ENCODE measurements around the gene ALPL.
A peak's percentile ranks its signal among the peaks of the same experiment; 100 is the strongest.

The ALPL gene

GRCh38 chr1:21584096-21584495 is 74.9 kb downstream of the ALPL start:
- DNase-seq: no peak

DNA sequence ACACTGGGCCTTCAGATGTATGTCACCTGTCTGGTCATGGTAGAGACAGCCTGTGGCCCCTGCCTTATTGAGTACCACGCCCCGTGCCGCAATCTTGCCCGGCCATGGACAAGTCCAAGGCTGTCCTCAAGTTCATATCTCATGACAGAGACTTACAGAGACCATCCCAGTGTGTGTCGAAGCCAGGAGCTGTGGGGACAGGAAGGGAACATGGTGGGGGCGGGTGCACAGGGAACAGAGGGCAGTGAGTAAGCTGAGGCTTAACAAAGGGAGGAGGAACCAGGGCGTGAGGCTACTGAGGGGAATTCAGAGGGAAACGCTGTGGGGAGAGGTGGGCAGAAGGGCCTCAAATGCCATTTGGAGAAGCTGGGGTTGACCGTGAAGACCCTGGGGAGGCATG is 75.8 kb downstream of the ALPL start:
- DNase-seq: no peak

GRCh38 chr1:21586222-21586621 is 77.0 kb downstream of the ALPL start:
- DNase-seq: no peak

DNA sequence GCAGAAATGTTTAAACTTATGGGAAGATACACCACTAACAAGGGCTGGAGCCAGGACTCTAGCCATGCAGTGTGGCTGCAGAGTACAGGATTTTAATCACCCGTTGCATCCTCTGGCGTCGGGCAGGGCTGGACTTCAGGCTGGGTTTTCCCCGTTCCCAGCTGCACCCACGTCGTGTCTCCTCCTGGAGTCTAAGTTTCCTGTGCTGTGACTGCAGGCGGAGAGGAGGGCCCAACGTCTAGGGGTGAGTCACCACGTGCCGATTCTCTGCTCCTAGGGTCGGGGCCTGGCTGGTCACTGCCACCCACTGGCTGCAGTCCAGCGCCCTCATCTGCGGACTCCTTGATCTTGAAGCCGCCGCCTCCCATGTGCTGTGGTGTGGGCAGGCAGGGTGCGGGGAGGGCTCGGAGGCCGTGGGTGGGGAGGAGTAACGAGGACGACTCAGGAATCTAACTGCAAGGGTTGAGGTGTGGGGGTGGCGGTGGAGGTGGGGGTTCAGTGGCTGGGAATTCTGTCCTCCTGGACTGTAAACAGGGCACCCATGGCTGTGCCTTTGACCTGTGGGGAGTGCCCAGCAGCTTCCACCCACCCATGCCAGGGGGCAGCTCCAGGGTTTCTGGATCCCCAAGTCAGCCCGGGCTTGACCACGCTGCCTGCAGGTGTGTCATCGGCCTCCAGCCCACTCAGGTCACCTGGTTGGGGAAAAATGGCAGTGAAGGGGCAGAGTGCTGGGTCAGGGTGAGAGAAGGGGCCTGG is 77.8 kb downstream of the ALPL start:
- peak; percentile 83 for DNase-seq

DNA sequence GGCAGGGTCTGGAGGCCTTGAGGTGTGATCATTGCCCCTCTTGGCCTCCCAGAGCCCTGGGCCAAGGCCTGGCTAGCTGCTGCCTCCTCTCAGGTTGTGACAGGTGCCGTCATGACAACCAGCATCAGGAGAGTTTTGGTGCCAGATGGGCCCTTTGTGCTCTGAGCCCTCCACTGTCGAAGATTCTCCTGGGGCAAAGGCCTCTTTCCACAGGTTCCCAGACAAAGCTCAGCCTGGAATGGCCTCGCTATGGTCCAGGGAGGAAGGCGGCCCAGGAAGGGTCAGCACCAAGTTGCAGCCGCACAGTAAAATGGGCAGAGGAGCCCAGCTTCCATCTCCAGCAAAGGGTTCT is 78.4 kb downstream of the ALPL start:
- DNase-seq: peak; percentile 58

- no peak for DNase-seq
Observed at GRCh38 chr1:21589618-21590017, 80.4 kb downstream of the ALPL start.

DNA sequence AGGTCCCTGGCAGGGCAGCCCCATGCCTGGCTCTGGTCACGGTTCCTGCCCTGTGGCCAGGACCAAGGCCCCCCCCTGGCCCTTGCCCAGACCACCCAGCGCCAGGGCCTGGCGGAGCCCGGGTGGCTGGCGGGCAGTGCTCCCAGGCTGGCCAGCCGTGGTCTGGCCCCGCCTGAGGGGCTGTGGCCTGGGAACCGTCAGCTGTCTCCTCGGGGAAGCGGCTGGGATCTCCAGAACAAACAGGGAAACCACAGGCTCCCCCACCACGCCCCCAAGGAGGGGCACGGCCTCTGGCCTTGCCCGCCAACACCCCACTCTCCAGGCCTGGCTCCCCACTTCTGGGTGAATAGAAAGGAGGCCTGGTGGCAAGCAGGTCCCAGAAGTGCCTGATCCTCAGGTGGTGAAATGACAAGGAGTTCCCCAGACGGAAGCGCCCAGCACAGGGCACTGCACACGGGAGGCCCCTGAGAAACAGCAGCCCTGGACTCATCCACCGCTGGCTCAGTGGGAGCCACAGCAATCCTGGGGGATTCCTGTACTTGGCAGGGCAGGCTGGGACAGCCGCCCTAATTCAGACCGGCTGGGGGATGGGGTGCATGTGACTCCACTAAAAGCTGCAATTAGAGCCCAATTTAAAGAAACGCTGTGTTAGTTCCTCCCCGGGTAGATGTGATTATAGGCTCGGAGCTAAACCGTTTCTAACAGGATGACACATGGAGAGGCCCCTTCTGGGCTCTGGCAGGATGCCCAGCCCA is 81.1 kb downstream of the ALPL start:
- no peak for DNase-seq

- DNase-seq: no peak
Observed at GRCh38 chr1:21590934-21591333, 81.7 kb downstream of the ALPL start.

GRCh38 chr1:21592086-21592865 is 83.1 kb downstream of the ALPL start:
- DNase-seq: no peak

- no peak for DNase-seq
Observed at GRCh38 chr1:21593231-21593630, 84.0 kb downstream of the ALPL start.

- DNase-seq: no peak
Observed at GRCh38 chr1:21594501-21594900, 85.3 kb downstream of the ALPL start.

GRCh38 chr1:21594935-21595897 is 86.0 kb downstream of the ALPL start:
- peak; percentile 77 for DNase-seq

GRCh38 chr1:21596174-21596573 is 87.0 kb downstream of the ALPL start:
- no peak for DNase-seq

- DNase-seq: no peak
Observed at GRCh38 chr1:21596628-21597027, 87.4 kb downstream of the ALPL start.

DNA sequence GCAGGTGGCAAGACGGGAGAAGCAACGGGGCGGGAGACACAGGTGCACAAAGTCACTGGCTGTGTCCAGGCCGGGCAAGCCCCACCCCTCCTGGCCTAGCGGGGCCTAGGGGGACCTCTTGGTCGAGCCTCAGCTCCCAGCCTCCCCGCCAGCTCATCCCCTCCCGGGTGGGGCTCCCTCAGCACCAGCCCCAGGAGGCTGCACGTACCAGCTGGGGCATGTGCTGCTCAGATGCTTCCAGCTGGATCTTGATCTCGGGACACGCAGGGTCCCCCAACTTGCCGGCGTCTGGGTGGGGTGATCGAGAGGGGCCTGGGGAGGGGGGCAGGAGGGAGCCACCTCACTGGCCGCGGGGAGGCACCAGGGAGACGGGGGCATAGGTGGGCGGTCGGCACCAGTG is 88.5 kb downstream of the ALPL start:
- DNase-seq: no peak

GRCh38 chr1:21598417-21598816 is 89.2 kb downstream of the ALPL start:
- no peak for DNase-seq

DNA sequence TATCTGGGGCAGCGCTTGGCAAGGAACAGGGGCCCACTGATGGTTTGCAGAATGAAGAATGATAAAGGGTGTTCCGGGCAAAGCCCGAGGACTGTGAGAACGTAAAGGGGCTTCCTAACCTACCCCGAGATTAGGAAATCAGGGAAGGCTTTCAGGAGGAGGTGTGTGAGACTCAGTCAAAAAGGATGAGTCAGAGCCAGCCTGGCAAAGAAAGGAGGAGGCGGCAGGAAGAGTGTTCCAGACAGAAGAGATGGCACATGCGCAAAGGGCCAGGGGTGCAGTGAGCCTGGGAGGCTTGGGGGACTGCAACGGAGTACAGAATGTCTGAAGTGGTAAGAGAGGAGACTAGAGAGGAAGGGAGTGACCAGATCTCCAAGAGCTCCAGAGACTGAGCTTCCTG is 89.7 kb downstream of the ALPL start:
- no peak for DNase-seq

DNA sequence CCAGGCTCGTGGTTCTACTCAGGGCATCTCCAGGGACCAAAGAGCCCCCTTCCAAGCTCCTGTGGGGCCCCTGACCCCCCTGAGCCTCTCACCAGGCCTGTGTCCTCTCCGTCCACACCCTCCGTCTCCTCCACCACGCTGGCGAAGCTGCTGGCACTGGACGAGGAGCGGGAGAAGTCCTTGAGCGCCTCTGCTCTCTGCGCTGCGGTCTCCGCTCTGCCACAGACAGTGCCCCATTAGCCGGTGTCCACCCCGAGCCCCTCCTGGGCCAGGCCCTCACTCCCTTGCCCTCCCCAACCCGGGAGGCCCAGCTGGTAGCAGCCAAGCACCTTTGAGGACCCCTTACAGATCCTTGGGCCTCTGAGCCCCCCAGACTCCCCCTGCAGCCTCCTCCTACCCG is 90.2 kb downstream of the ALPL start:
- DNase-seq: no peak

- DNase-seq: no peak
Observed at GRCh38 chr1:21601278-21602048, 92.2 kb downstream of the ALPL start.

DNA sequence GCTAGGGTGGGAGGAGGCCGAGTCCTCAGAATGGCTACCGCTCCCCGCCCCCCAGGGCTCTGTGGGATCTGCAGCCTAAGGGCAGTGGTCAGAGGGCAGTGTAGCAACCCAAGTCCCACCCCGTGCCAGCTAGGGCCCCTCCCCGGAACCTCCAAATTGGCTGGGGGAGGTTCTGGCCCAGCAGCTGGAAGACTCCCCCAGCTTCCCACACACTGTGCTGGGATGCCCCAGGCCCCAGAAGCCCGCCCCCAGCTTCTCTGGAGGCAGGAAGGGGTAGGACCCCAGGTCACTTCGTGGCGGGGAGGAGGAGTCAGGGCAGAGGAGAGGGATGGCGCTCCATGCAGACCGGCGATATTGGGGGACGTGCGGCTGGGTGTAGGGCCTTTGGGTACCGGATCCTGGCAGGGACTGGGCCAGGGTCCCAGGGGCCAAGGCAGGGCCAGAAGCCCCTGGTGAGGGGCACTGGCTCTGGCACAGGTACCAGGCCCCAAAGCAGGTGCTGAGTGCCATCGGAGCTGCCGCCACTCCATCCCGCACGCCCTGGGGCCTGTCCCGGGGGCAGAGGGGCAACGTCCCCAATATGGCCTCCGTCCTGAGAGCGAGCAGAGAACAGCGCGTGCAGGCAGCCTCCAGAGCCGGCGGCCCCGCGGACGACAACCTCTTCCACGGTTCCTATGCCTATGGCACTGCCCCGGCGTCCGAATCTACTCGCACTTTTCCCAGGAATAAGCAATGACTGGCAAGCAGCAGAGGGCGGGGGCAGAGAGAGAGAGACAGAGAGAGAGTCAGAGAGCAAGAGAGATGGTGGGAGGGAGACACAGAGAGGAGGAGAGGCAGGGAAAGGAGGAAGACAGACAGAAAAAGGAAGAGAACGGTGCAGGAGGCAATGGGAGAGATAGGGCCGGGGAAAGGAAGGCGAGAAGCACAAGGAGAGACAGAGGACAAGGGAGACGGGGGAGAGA is 94.2 kb downstream of the ALPL start:
- DNase-seq: no peak
